OCI-LY3 (cell line): Measurements from ENCODE around the gene BTBD2.

Source experiments
- H2AFZ ChIP-seq: fragments of 200-600, 300-600 bp; shearing (Covaris generic); 2 replicates; pipeline ENCODE4 v1.6.0; 2014; ENCODE audit warnings: antibody characterized with exemption, low read depth, low read length
- H3K27ac ChIP-seq: fragments of 200-600, 300-600 bp; sonication (generic); 2 replicates; pipeline ENCODE4 v1.5.1; 2014; ENCODE audit warnings: mild to moderate bottlenecking, low read length, moderate library complexity, mixed read lengths
- H3K27me3 ChIP-seq: fragments of 200-600, 300-600 bp; sonication (generic); 2 replicates; pipeline ENCODE4 v1.6.1; 2014; ENCODE audit warnings: low read depth, low read length, mixed read lengths
- H3K36me3 ChIP-seq: fragments of 200-600, 300-600 bp; sonication (generic); replicated peaks from 2 replicates; pipeline ENCODE3; 2014; ENCODE audit warnings: low read depth, low read length, mixed read lengths
- H3K4me1 ChIP-seq: fragments of 300-600, 200-600 bp; sonication (generic); 2 replicates; pipeline ENCODE4 v1.6.1; 2014; ENCODE audit warnings: low read length, mixed read lengths
- H3K4me2 ChIP-seq: fragments of 200-600, 300-600 bp; sonication (generic); 2 replicates; pipeline ENCODE4 v1.6.1; 2014; ENCODE audit warnings: low read length, mixed read lengths
- H3K4me3 ChIP-seq: fragments of 300-600, 200-600 bp; sonication (generic); 2 replicates; pipeline ENCODE4 v1.5.1; 2014; ENCODE audit warnings: antibody characterized with exemption, mild to moderate bottlenecking, low read length, moderate library complexity
- H3K79me2 ChIP-seq: fragments of 300-600, 200-600 bp; shearing (Covaris generic); 2 replicates; pipeline ENCODE4 v1.6.1; 2014; ENCODE audit warnings: mild to moderate bottlenecking, low read length, mixed read lengths
- H3K9ac ChIP-seq: fragments of 300-600, 200-600 bp; shearing (Covaris generic); 2 replicates; pipeline ENCODE4 v1.6.0; 2014; ENCODE audit warnings: mild to moderate bottlenecking, low read length, moderate library complexity
- H3K9me3 ChIP-seq: fragments of 200-600, 300-600 bp; shearing (Covaris generic); 2 replicates; pipeline ENCODE4 v1.6.1; 2014; ENCODE audit warnings: low read length, mixed read lengths; ENCODE audit not compliant: insufficient read depth
- H4K20me1 ChIP-seq: fragments of 200-600, 300-600 bp; sonication (generic); 2 replicates; pipeline ENCODE4 v1.6.1; 2016; ENCODE audit warnings: low read length, mixed read lengths; ENCODE audit not compliant: insufficient read depth
- CTCF ChIP-seq: fragments of 200-600, 300-600 bp; sonication (generic); IDR thresholded peaks from 2 replicates; pipeline ENCODE4 v1.5.1; 2014; ENCODE audit warnings: antibody characterized with exemption, low read length, low read depth
- EZH2phosphoT487 ChIP-seq: fragments of 200-600 bp; shearing (Covaris generic); IDR thresholded peaks from 2 replicates; pipeline ENCODE4 v1.6.1; 2018; ENCODE audit warnings: antibody characterized with exemption, mixed run types, low read depth

Gene BTBD2

GRCh38 chr19:2051773-2052704, 36.5 kb upstream of the BTBD2 start:
- Histone ChIP-seq H2AFZ (no peak overlapping the region; the same call in 1 of the 2 replicates), H3K9ac (peak overlapping the region; percentile 77), H3K27ac (peak overlapping the region; percentile 96), H3K4me2 (peak overlapping the region; percentile 88), H3K9me3 (no peaks in the 10 kb centered on the region), H3K4me1 (peaks cover 79% of the 10 kb centered on the region), H3K27me3 (no peaks in the 10 kb centered on the region), H3K4me3 (peak overlapping the region; percentile 74), H3K79me2 (peaks cover 44% of the 10 kb centered on the region), H4K20me1 (peaks cover 36% of the 10 kb centered on the region), H3K36me3 (peaks cover 37% of the 10 kb centered on the region)
- no peak for TF ChIP-seq EZH2phosphoT487
- TF ChIP-seq CTCF = no peak

DNA sequence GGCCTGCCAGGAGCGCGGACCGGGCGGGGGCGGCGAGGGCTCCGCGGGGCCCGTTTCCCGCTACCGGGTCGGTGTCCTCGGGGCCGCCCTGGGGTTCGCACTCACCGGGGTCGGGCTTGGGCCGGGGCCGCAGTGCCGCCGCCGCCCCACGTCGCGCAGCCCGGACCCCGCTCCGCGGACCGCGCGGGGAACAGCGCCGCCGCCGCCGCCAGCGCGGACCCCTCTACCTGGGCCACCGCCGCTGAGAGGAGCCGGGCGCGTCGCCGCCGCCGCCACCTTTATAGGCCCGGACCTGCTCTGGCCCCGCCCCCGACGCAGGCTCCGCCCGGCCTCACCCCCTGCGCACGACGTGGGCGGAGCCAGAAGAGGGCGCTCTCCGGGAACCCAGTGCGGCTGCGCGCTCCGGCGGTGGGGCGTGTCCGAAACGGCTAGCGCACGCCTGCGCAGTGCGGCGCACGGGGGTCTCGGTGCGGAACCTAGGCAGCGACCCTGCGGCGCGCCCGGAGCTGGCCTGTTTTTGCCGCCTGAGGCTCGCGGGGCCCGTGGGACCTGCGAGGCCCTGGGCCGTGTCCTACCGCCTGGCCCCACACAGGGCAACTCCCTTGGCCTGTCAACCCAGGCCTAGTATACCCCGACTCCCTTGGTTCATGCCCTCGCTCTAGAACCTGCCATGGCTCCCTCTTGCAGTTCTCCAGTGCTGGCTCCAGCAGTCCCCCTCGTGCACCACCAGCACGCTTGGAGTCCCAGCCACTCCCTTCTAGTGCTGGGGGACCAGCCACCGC, 35.7 kb upstream of the BTBD2 start, which contains the start of gene MKNK2:
TSS of gene MKNK2 (minus strand) at position 254 of the 782 bp plus-strand sequence. CDS start 393 bp downstream, outside the sequence.
- peak within 1 kb of the TSS; percentile 91 for H3K4me3 ChIP-seq
- no peak within 1 kb of the TSS for H2AFZ ChIP-seq
- peaks cover 53% of the 10 kb centered on the region for H3K79me2 ChIP-seq
- H3K36me3 ChIP-seq = peaks cover 45% of the 10 kb centered on the region
- H3K27ac ChIP-seq = peak within 1 kb of the TSS; percentile 96
- H3K9me3 ChIP-seq = no peaks in the 10 kb centered on the region
- TF ChIP-seq EZH2phosphoT487 (no peak), CTCF (peak; percentile 49)
- peaks cover 80% of the 10 kb centered on the region for H3K4me1 ChIP-seq
- H3K4me2 ChIP-seq = peak within 1 kb of the TSS; percentile 98
- H3K9ac ChIP-seq = peak within 1 kb of the TSS; percentile 96
- no peaks in the 10 kb centered on the region for H3K27me3 ChIP-seq
- H4K20me1 ChIP-seq = peaks cover 44% of the 10 kb centered on the region

DNA sequence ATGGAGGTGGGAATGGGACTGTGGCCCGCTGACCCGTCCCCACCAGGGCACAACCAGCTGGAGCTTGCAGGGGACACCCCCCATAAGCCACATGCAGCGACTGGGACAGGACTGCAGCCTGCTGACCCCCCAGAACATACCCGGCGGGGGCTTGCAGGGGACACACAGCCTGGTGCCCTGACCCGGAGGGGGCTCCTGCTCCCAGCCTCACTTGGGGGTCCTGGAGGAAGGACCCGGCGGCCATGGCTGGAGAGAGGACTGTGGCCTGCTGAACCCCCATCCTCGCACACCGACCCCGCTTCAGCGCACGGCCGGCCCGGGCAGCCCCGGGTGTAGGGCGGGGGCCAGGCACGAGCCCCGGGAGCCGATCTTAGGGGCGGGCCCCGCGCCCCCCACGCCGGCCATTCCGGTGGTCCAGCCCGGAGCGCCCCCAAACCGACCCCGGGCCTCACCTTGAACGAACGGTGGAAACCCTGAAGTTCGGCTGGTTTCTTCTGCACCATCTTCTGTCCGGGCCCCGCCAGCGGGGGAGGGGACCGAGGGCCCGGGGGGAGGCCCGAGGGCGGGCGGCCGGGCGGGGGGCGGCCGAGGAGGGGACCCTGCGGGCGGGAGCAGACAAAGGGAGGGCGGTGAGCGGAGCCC, 35.0 kb upstream of the BTBD2 start:
- Histone ChIP-seq H3K4me1 (peaks cover 80% of the 10 kb centered on the region), H3K79me2 (peaks cover 60% of the 10 kb centered on the region), H3K4me3 (peak overlapping the region; percentile 91), H3K27me3 (no peaks in the 10 kb centered on the region), H3K4me2 (peak overlapping the region; percentile 98), H3K27ac (peak overlapping the region; percentile 86), H4K20me1 (peaks cover 52% of the 10 kb centered on the region), H3K36me3 (peaks cover 52% of the 10 kb centered on the region), H2AFZ (no peak overlapping the region), H3K9ac (peak overlapping the region; percentile 96), H3K9me3 (no peaks in the 10 kb centered on the region)
- no peak for TF ChIP-seq EZH2phosphoT487
- TF ChIP-seq CTCF = no peak
